Measurements from ENCODE around the gene AVL9.
"Not testable (repeated sequence)": the region's sequence is repeated elsewhere in the genome, so short reads cannot be mapped to it uniquely, and the experiment has no call there.

The AVL9 gene

DNA sequence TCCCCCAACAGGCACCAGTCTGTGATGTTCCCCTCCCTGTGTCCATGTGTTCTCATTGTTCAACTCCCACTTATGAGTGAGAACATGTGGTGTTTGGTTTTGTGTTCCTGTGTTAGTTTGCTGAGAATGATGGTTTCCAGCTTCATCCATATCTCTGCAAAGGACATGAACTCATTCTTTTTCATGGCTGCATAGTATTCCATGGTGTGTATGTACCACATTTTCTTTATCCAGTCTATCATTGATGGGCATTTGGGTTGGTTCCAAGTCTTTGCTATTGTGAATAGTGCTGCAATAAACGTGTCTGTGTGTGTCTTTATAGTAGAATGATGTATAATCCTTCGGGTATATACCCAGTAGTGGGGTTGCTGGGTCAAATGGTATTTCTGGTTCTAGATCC is 4.5 kb downstream of the AVL9 start:
- not testable (repeated sequence) for H3K27me3 ChIP-seq (ENCODE audit: low read depth, low read length); H3K27ac ChIP-seq (ENCODE audit: low read length); H3K4me3 ChIP-seq (ENCODE audit: low read depth in 1 of 2, low read length in 2 of 2); H3K9me3 ChIP-seq (ENCODE audit: control insufficient read depth in 1 of 2, low read length in 2 of 2); H3K36me3 ChIP-seq (ENCODE audit: control insufficient read depth in 1 of 2, insufficient read depth in 2 of 2, low read length in 2 of 2)
- H3K4me1 ChIP-seq (ENCODE audit: control insufficient read depth in 1 of 2, insufficient read depth in 2 of 2, low read length in 2 of 2), result peaks cover 7 to 30% of the 10 kb centered on the region in 2 donors

DNA sequence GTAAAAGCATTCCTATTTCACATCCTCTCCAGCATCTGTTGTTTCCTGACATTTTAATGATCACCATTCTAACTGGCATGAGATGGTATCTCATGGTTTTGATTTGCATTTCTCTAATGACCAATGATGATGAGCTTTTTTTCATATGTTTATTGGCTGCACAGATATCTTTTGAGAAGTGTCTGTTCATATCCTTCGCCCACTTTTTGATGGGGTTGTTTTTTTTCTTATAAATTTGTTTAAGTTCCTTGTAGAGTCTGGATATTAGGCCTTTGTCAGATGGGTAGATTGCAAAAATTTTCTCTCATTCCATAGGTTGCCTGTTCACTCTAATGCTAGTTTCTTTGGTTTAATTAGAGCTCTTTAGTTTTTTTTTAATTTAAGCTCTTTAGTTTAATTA is 4.9 kb downstream of the AVL9 start:
- H3K27ac ChIP-seq (ENCODE audit: low read length), result not testable (repeated sequence)

DNA sequence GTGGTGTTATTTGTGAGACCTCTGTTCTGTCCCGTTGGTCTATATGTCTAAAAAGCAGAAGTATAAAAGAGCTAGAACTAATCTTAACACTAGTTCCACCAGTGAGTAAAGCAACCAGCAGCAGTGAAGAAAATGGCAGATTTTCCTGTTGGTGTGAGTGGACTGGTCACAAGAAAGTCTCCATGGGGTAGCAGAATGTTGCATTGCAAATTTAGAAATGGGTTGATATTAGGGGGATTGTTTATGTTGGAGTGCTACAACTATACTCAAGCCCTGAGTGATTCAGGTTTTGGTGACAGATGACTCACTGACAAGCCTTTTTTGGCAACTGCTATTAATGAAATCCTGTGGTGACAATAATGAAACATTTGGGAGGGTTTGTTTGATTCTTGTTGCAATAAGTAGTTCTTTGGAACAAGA is 5.6 kb downstream of the AVL9 start:
- H3K4me1 ChIP-seq (ENCODE audit: control insufficient read depth in 1 of 2, insufficient read depth in 2 of 2, low read length in 2 of 2), result peaks cover 7 to 29% of the 10 kb centered on the region in 2 donors
- H3K27ac ChIP-seq (ENCODE audit: low read length), result no peak overlapping the region
- H3K4me3 ChIP-seq (ENCODE audit: low read depth in 1 of 2, low read length in 2 of 2), result no peak overlapping the region
- H3K9me3 ChIP-seq (ENCODE audit: control insufficient read depth in 1 of 2, low read length in 2 of 2), result no peaks in the 10 kb centered on the region
- peaks cover 0 to 3% of the 10 kb centered on the region in 2 donors for H3K36me3 ChIP-seq (ENCODE audit: control insufficient read depth in 1 of 2, insufficient read depth in 2 of 2, low read length in 2 of 2)
- no peaks in the 10 kb centered on the region for H3K27me3 ChIP-seq (ENCODE audit: low read depth, low read length)

More for the DNA sequence above, 4.9 kb downstream of the AVL9 start:
- H3K4me3 ChIP-seq (ENCODE audit: low read depth in 1 of 2, low read length in 2 of 2); H3K36me3 ChIP-seq (ENCODE audit: control insufficient read depth in 1 of 2, insufficient read depth in 2 of 2, low read length in 2 of 2); H3K9me3 ChIP-seq (ENCODE audit: control insufficient read depth in 1 of 2, low read length in 2 of 2); H3K27me3 ChIP-seq (ENCODE audit: low read depth, low read length): not testable (repeated sequence)
- H3K4me1 ChIP-seq (ENCODE audit: control insufficient read depth in 1 of 2, insufficient read depth in 2 of 2, low read length in 2 of 2), result peaks cover 7 to 29% of the 10 kb centered on the region in 2 donors

DNA sequence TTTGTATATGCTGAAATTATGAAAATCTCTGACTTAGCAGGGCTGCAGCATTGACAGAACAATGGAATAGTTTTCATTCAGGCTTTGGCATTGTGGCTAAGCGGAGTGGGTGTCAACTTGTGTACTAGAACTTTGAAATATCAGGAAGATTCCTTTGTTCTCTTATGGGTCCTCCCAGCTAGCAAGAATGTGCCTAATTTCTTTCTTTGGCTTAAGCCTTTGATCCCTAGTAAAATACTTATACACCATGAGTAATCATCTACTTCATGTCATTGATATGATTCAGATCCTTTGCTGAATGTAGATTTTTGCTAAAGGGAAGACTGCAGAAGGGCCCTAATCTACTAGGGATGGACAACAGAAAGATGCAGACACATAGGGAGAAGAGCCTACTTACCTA is 6.2 kb downstream of the AVL9 start:
- H3K27me3 ChIP-seq (ENCODE audit: low read depth, low read length), result no peaks in the 10 kb centered on the region
- peak overlapping the region; percentile 39 for H3K27ac ChIP-seq (ENCODE audit: low read length)
- H3K4me3 ChIP-seq (ENCODE audit: low read depth in 1 of 2, low read length in 2 of 2), result no peak overlapping the region

DNA sequence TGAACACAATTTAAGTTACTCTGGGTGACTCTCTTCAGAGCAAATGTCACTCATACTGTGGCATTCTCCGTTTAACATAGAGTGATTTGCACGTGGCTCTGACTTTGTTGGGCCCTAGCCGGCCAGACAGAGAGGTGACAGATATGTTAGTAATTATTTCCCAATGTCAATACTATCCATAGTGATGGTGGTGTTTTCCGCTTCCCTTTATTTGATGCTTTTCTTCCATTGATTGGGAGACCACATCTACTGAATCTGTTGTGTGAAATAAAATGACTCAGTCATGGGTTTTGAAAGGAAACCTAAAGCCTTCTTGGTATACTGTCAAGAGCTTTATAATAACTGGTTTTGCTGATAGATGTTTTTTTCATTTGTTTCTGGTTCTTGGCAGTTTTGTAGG is 7.4 kb downstream of the AVL9 start:
- H3K4me1 ChIP-seq (ENCODE audit: control insufficient read depth in 1 of 2, insufficient read depth in 2 of 2, low read length in 2 of 2), result peaks cover 7 to 18% of the 10 kb centered on the region in 2 donors
- no peak overlapping the region for H3K4me3 ChIP-seq (ENCODE audit: low read depth in 1 of 2, low read length in 2 of 2)
- peaks cover 0 to 3% of the 10 kb centered on the region in 2 donors for H3K36me3 ChIP-seq (ENCODE audit: control insufficient read depth in 1 of 2, insufficient read depth in 2 of 2, low read length in 2 of 2)
- H3K27ac ChIP-seq (ENCODE audit: low read length), result no peak overlapping the region
- H3K9me3 ChIP-seq (ENCODE audit: control insufficient read depth in 1 of 2, low read length in 2 of 2), result no peaks in the 10 kb centered on the region
- H3K27me3 ChIP-seq (ENCODE audit: low read depth, low read length), result no peaks in the 10 kb centered on the region

More for the DNA sequence above, 6.2 kb downstream of the AVL9 start:
- Histone ChIP-seq H3K36me3 (ENCODE audit: control insufficient read depth in 1 of 2, insufficient read depth in 2 of 2, low read length in 2 of 2) (peaks cover 0 to 3% of the 10 kb centered on the region in 2 donors), H3K9me3 (ENCODE audit: control insufficient read depth in 1 of 2, low read length in 2 of 2) (no peaks in the 10 kb centered on the region), H3K4me1 (ENCODE audit: control insufficient read depth in 1 of 2, insufficient read depth in 2 of 2, low read length in 2 of 2) (peaks cover 7 to 23% of the 10 kb centered on the region in 2 donors)

DNA sequence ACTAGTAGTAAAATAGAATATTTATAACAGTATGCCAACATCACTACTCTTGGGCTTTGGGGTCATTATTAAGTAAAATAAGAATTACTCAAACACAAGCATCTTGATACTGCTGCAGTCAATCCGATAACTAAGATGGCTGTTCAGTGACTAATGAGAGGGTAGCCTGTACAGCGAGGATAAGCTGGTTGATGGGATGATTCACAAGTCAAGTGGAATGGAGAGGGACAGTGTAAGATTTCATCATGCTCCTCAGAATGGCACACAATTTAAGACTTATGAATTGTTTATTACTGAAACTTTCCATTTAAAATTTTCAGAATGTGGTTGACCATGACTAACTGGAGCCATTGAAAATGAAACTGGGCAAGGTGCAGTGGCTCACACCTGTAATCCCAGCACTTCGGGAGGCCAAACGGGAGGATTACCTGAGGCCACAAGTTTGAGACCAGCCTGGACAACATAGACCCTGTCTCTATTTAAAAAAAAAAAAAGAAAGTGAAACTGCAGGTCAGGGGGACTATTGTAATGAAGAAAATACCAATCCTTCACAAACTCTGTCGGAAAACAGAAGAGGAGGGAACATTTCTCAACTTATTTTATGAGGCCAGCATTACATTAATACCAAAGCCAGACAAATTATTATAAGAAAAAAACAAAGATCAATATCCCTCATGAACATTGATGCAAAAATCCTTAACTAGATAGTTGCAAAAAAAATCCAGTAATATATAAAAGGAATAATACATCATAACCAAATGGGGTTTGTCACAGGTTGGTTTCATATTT is 11.2 kb downstream of the AVL9 start:
- peaks cover 4 to 8% of the 10 kb centered on the region in 2 donors for H3K4me1 ChIP-seq (ENCODE audit: control insufficient read depth in 1 of 2, insufficient read depth in 2 of 2, low read length in 2 of 2)

DNA sequence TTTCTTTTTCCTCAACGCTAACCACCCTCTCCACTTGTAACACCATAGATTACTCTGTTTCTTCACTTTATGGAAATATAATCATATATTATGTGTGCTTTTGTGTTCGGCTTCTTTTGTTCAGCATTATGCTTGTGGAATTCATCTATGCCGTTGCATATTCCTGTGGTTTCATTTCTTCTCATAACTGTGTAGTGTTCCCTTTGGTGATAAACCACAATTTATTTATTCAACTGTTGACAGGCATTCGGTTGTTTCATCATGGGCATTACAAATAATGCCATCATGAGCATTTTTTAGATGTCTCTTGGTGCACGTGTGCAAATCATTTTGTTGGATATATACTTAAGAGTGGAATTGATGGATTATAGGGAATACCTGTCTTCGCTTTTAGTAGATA is 12.1 kb downstream of the AVL9 start:
- Histone ChIP-seq H3K27ac (ENCODE audit: low read length) (no peak overlapping the region), H3K4me1 (ENCODE audit: control insufficient read depth in 1 of 2, insufficient read depth in 2 of 2, low read length in 2 of 2) (no peaks in the 10 kb centered on the region), H3K27me3 (ENCODE audit: low read depth, low read length) (no peaks in the 10 kb centered on the region), H3K9me3 (ENCODE audit: control insufficient read depth in 1 of 2, low read length in 2 of 2) (no peaks in the 10 kb centered on the region), H3K4me3 (ENCODE audit: low read depth in 1 of 2, low read length in 2 of 2) (no peak overlapping the region), H3K36me3 (ENCODE audit: control insufficient read depth in 1 of 2, insufficient read depth in 2 of 2, low read length in 2 of 2) (no peaks in the 10 kb centered on the region)

More for the DNA sequence above, 11.2 kb downstream of the AVL9 start:
- Histone ChIP-seq H3K9me3 (ENCODE audit: control insufficient read depth in 1 of 2, low read length in 2 of 2) (no peaks in the 10 kb centered on the region), H3K27me3 (ENCODE audit: low read depth, low read length) (no peaks in the 10 kb centered on the region), H3K27ac (ENCODE audit: low read length) (no peak overlapping the region), H3K36me3 (ENCODE audit: control insufficient read depth in 1 of 2, insufficient read depth in 2 of 2, low read length in 2 of 2) (peaks cover 0 to under 1% of the 10 kb centered on the region in 2 donors), H3K4me3 (ENCODE audit: low read depth in 1 of 2, low read length in 2 of 2) (no peak overlapping the region)

DNA sequence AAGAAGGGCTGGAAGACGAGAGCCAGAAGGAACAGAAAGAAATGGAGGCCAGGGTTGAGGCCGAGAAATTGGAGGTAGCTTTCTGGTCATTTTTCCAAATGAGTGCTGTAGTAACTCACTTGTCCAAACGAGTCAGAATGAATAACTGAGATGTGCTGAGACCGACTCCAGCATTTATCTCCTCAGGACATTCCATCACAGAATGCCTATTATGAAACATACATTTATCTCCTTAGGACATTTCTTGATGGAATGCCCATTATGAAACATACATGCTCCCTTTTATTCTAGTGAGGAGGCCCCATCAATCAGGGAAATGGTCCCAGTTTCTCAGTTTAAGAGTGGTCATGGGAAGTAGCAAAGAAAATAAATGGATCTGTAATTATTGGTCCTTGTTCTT is 16.5 kb downstream of the AVL9 start:
- H3K27me3 ChIP-seq (ENCODE audit: low read depth, low read length), result no peaks in the 10 kb centered on the region
- no peaks in the 10 kb centered on the region for H3K36me3 ChIP-seq (ENCODE audit: control insufficient read depth in 1 of 2, insufficient read depth in 2 of 2, low read length in 2 of 2)
- H3K27ac ChIP-seq (ENCODE audit: low read length), result no peak overlapping the region
- no peaks in the 10 kb centered on the region for H3K9me3 ChIP-seq (ENCODE audit: control insufficient read depth in 1 of 2, low read length in 2 of 2)
- H3K4me1 ChIP-seq (ENCODE audit: control insufficient read depth in 1 of 2, insufficient read depth in 2 of 2, low read length in 2 of 2), result peaks cover 3 to 5% of the 10 kb centered on the region in 2 donors
- H3K4me3 ChIP-seq (ENCODE audit: low read depth in 1 of 2, low read length in 2 of 2), result no peak overlapping the region

DNA sequence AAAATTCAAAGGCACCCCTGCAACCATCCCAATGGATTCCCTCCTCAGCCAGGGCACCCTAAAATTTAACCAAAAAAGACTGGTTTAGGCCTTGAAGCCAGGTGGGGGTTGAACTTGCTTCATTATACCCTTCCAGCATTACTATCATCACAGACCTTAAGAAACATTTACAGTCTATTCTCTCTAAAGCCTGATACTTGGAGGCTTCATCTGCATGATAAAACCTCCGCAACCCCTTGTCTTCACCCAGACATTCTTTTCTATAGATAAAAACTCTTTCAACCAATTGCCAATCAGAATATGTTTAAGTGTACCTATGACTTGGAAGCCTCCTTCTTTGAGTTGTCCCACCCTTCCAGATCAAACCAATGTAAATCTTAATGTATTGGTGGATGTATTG is 17.9 kb downstream of the AVL9 start:
- no peaks in the 10 kb centered on the region for H3K27me3 ChIP-seq (ENCODE audit: low read depth, low read length)
- peaks cover 3 to 5% of the 10 kb centered on the region in 2 donors for H3K4me1 ChIP-seq (ENCODE audit: control insufficient read depth in 1 of 2, insufficient read depth in 2 of 2, low read length in 2 of 2)
- H3K9me3 ChIP-seq (ENCODE audit: control insufficient read depth in 1 of 2, low read length in 2 of 2), result no peaks in the 10 kb centered on the region
- no peak overlapping the region for H3K27ac ChIP-seq (ENCODE audit: low read length)
- no peaks in the 10 kb centered on the region for H3K36me3 ChIP-seq (ENCODE audit: control insufficient read depth in 1 of 2, insufficient read depth in 2 of 2, low read length in 2 of 2)
- H3K4me3 ChIP-seq (ENCODE audit: low read depth in 1 of 2, low read length in 2 of 2), result no peak overlapping the region

DNA sequence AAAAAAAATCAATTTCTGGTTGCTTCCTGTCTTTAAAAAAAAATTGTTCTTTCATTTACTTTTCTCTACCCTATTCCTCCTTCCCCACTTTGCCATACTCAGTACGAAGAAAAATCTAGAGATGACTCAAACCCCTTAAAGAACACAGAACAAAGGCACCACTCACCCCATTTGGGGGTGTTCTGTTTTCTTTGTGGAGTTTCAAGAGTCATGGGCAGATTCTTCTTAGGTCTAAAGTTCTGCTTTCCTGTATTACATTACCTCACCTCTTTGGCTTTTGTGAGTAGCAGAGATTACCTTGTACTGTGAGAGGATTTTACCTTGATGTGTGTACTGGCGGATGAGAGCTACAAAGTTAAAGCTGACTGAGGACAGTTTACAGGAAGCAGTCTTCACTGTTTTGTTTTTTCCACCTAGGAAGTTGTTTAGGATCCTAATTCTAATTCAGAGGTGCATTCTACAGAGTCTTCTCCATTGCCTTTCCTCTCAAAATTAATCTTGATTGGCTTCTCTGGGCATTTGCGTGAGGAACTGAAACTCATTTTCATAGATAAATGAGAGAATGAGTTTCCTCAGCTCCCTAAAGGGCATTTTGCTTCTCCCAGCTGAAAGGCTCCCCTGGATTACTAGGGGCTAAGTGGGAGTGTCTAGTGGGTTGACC is 20.7 kb downstream of the AVL9 start:
- H3K27me3 ChIP-seq (ENCODE audit: low read depth, low read length), result no peaks in the 10 kb centered on the region
- no peak overlapping the region for H3K4me3 ChIP-seq (ENCODE audit: low read depth in 1 of 2, low read length in 2 of 2)
- no peaks in the 10 kb centered on the region for H3K36me3 ChIP-seq (ENCODE audit: control insufficient read depth in 1 of 2, insufficient read depth in 2 of 2, low read length in 2 of 2)
- H3K9me3 ChIP-seq (ENCODE audit: control insufficient read depth in 1 of 2, low read length in 2 of 2), result no peaks in the 10 kb centered on the region
- H3K27ac ChIP-seq (ENCODE audit: low read length), result no peak overlapping the region
- peaks cover 3 to 5% of the 10 kb centered on the region in 2 donors for H3K4me1 ChIP-seq (ENCODE audit: control insufficient read depth in 1 of 2, insufficient read depth in 2 of 2, low read length in 2 of 2)

DNA sequence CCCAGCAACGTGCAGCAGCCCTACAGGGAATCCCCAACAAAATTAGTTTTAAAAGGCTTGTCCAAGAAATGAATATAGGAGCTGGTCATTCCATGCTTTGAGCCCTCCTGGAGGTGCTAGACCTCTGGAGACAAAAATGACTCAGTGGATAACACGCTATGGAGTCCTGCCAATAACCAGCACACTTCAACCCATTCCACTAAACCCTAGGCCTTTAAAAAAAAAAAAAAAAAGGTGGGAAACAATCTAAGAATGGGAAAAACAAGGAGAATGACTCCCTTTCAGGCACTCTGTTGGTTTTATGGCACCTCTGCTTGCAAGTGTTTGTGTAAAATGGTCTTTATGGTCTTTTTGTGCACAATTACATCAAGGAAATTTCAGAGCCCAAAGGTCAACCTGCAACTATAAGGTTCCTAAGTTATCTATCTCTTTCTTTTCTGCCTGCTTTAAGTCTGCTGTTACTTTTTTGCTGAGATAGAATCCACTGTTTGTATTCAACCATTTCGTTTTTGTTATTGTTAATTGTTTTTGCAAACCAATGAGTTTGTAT is 21.3 kb downstream of the AVL9 start:
- Histone ChIP-seq H3K27me3 (ENCODE audit: low read depth, low read length) (no peaks in the 10 kb centered on the region), H3K4me3 (ENCODE audit: low read depth in 1 of 2, low read length in 2 of 2) (no peak overlapping the region), H3K27ac (ENCODE audit: low read length) (no peak overlapping the region)

More for the DNA sequence above, 21.3 kb downstream of the AVL9 start:
- Histone ChIP-seq H3K36me3 (ENCODE audit: control insufficient read depth in 1 of 2, insufficient read depth in 2 of 2, low read length in 2 of 2) (no peaks in the 10 kb centered on the region), H3K9me3 (ENCODE audit: control insufficient read depth in 1 of 2, low read length in 2 of 2) (no peaks in the 10 kb centered on the region), H3K4me1 (ENCODE audit: control insufficient read depth in 1 of 2, insufficient read depth in 2 of 2, low read length in 2 of 2) (peaks cover 3 to 5% of the 10 kb centered on the region in 2 donors)
